ENCODE measurements around the gene EPHB1. TPM values are rescaled to one million over a fixed set of nuclear protein-coding genes. Genes with fewer than 3 reads are reported as not detected.

Gene EPHB1
- total RNA-seq, 1 experiment from 2014 or later: 0.86 TPM

DNA sequence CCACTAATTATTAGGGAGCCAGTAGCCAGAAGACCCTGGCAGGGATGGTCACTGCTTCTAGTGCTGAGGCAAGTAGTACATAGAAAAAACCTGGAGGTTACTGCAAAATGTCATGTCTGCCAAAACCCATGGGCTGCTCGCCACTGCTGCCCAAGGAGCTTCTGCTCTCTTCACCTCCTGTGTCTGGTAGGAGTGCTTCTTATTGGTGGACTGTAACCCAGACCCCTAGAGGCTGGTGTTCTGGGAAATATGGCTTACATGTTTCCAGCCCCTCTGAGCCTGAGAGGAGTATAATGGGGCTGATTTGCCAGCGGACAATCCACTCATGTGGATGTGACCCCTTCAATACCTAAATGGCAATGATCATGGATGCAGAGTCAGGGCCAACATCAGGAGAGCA, 286.4 kb downstream of the EPHB1 start:
- Histone ChIP-seq H3K4me1 (ENCODE audit: control insufficient read depth in 1 of 2, insufficient read depth in 2 of 2, low read length in 2 of 2) (no peaks in the 10 kb centered on the region), H3K9ac (ENCODE audit: low read length) (no peak overlapping the region), H3K9me2 (ENCODE audit: insufficient read depth) (no peaks in the 10 kb centered on the region), H3K9me3 (ENCODE audit: control insufficient read depth in 1 of 2, insufficient read depth in 1 of 2, low read depth in 1 of 2, low read length in 2 of 2) (no peaks in the 10 kb centered on the region), H4K20me1 (ENCODE audit: insufficient read depth) (no peaks in the 10 kb centered on the region), H3K36me3 (ENCODE audit: control insufficient read depth in 1 of 2, insufficient read depth in 2 of 2, low read length in 2 of 2) (no peaks in the 10 kb centered on the region), H3K27me3 (ENCODE audit: insufficient read depth, low read length) (peaks cover 34% of the 10 kb centered on the region; the same call in 1 of the 2 replicates), H3K27ac (ENCODE audit: low read depth, low read length) (no peak overlapping the region), H3K4me3 (replicated peaks in 1 of 2; ENCODE audit: low read depth in 1 of 2, low read length in 2 of 2) (no peak overlapping the region), H3K4me2 (ENCODE audit: low read length) (no peak overlapping the region), H2AFZ (ENCODE audit: low read depth, low read length, poor library complexity, severe bottlenecking) (no peak overlapping the region), H3K79me2 (ENCODE audit: insufficient read depth, low read length) (no peaks in the 10 kb centered on the region)
- TF ChIP-seq CBX3 (IDR thresholded peaks at IDR 0.05; ENCODE audit: low read depth) (no peak), EGR1 (IDR thresholded peaks at IDR 0.05; ENCODE audit: low read depth) (no peak), SP1 (IDR thresholded peaks at IDR 0.05; ENCODE audit: low read depth) (no peak)
- no TSS peak for BruUV-seq (replicated peaks)
- ATAC-seq: no peak
- DNase-seq (ENCODE audit: low read depth, low spot score): no peak
- intact Hi-C loops (cut with micrococcal nuclease): no loop called here
- POLR2A ChIA-PET: no interaction called here
- RAD21 ChIA-PET (ENCODE audit: low non-redundant PET in 1 of 2, low total read pairs in 2 of 2, uncharacterized antibody in 2 of 2, unreplicated experiment in 2 of 2): no interaction called here
- CTCF ChIA-PET: no interaction called here

DNA sequence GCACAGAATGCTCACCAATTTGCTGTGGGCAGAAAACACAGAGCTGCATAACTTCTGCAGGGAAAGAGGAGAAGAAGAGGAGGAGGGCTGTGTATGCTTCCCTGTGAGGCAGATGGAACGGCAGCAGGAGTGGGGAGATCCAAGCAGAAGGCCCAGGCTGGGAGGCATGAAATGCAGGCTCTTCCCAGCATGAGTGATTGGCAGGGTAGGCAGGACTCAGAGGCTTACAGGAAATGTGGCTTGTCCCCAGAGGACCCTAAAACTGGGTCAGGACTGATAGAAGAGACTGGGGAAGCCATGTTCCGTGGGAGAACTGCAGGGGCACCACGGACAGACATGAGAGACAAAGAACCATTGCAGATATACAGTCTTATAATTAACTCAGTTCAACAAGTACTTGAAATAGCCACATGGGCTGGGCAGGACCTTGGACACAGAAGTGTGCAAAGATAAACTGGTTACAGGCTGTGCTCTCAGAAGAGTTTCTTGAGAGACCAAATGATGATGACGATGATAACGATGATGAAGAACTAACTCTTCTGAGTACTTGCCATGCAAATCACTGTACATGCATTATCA, 286.9 kb downstream of the EPHB1 start:
- Histone ChIP-seq H3K79me2 (ENCODE audit: insufficient read depth, low read length) (no peaks in the 10 kb centered on the region), H3K4me3 (replicated peaks in 1 of 2; ENCODE audit: low read depth in 1 of 2, low read length in 2 of 2) (no peak overlapping the region), H3K4me2 (ENCODE audit: low read length) (no peak overlapping the region), H3K4me1 (ENCODE audit: control insufficient read depth in 1 of 2, insufficient read depth in 2 of 2, low read length in 2 of 2) (no peaks in the 10 kb centered on the region), H2AFZ (ENCODE audit: low read depth, low read length, poor library complexity, severe bottlenecking) (no peak overlapping the region), H3K9me3 (ENCODE audit: control insufficient read depth in 1 of 2, insufficient read depth in 1 of 2, low read depth in 1 of 2, low read length in 2 of 2) (no peaks in the 10 kb centered on the region), H3K36me3 (ENCODE audit: control insufficient read depth in 1 of 2, insufficient read depth in 2 of 2, low read length in 2 of 2) (no peaks in the 10 kb centered on the region), H3K27me3 (ENCODE audit: insufficient read depth, low read length) (peaks cover 34% of the 10 kb centered on the region; the same call in 1 of the 2 replicates), H3K9ac (ENCODE audit: low read length) (no peak overlapping the region), H3K27ac (ENCODE audit: low read depth, low read length) (no peak overlapping the region), H3K9me2 (ENCODE audit: insufficient read depth) (no peaks in the 10 kb centered on the region), H4K20me1 (ENCODE audit: insufficient read depth) (no peaks in the 10 kb centered on the region)
- BruUV-seq (replicated peaks): no TSS peak
- RAD21 ChIA-PET (ENCODE audit: low non-redundant PET in 1 of 2, low total read pairs in 2 of 2, uncharacterized antibody in 2 of 2, unreplicated experiment in 2 of 2): no interaction called here
- POLR2A ChIA-PET: no interaction called here
- DNase-seq (ENCODE audit: low read depth, low spot score): no peak
- TF ChIP-seq, protein P1, sequence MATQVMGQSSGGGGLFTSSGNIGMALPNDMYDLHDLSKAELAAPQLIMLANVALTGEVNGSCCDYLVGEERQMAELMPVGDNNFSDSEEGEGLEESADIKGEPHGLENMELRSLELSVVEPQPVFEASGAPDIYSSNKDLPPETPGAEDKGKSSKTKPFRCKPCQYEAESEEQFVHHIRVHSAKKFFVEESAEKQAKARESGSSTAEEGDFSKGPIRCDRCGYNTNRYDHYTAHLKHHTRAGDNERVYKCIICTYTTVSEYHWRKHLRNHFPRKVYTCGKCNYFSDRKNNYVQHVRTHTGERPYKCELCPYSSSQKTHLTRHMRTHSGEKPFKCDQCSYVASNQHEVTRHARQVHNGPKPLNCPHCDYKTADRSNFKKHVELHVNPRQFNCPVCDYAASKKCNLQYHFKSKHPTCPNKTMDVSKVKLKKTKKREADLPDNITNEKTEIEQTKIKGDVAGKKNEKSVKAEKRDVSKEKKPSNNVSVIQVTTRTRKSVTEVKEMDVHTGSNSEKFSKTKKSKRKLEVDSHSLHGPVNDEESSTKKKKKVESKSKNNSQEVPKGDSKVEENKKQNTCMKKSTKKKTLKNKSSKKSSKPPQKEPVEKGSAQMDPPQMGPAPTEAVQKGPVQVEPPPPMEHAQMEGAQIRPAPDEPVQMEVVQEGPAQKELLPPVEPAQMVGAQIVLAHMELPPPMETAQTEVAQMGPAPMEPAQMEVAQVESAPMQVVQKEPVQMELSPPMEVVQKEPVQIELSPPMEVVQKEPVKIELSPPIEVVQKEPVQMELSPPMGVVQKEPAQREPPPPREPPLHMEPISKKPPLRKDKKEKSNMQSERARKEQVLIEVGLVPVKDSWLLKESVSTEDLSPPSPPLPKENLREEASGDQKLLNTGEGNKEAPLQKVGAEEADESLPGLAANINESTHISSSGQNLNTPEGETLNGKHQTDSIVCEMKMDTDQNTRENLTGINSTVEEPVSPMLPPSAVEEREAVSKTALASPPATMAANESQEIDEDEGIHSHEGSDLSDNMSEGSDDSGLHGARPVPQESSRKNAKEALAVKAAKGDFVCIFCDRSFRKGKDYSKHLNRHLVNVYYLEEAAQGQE (IDR thresholded peaks at IDR 0.05; ENCODE audit: low read depth): no peak
- TF ChIP-seq CBX3 (IDR thresholded peaks at IDR 0.05; ENCODE audit: low read depth) (no peak), ELF1 (IDR thresholded peaks at IDR 0.05; ENCODE audit: borderline replicate concordance, low read depth) (no peak), RAD21 (IDR thresholded peaks at IDR 0.05; ENCODE audit: low read depth) (no peak), ZNF274 (IDR thresholded peaks at IDR 0.05; ENCODE audit: low read depth, low read length) (no peak), YY1 (IDR thresholded peaks at IDR 0.05; ENCODE audit: extremely low read depth, insufficient replicate concordance, low read depth, low read length) (no peak)
- TF ChIP-seq, protein P2, sequence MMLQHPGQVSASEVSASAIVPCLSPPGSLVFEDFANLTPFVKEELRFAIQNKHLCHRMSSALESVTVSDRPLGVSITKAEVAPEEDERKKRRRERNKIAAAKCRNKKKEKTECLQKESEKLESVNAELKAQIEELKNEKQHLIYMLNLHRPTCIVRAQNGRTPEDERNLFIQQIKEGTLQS (IDR thresholded peaks at IDR 0.05): no peak
- ATAC-seq: no peak
- intact Hi-C loops (cut with micrococcal nuclease): no loop called here
- CTCF ChIA-PET: no interaction called here

All from HCT116 (cell line).